ENCODE measurements around the gene CSTF2T. TPM values are rescaled to one million over a fixed set of nuclear protein-coding genes. Genes with fewer than 3 reads are reported as not detected.
A peak's percentile ranks its signal among the peaks of the same experiment; 100 is the strongest.

The CSTF2T gene
- total and polyA plus RNA-seq, 5 donors from 2014 or later, result 14.3 to 30.2 (median 16.4) TPM

GRCh38 chr10:51729822-51730555 is 30.6 kb upstream of the CSTF2T start:
- H3K4me1 ChIP-seq (ENCODE audit: control insufficient read depth, insufficient read depth, low read length, poor library complexity, severe bottlenecking), result no peaks in the 10 kb centered on the region
- Mint-ChIP-seq H3K4me3 (no peak overlapping the region), H3K27me3 (peaks cover 9% of the 10 kb centered on the region), H3K27ac (no peak overlapping the region), H3K9me3 (no peaks in the 10 kb centered on the region), H3K4me1 (no peaks in the 10 kb centered on the region), H3K36me3 (no peaks in the 10 kb centered on the region)
- H3K4me3 ChIP-seq (ENCODE audit: low read depth, low read length), result no peak overlapping the region
- no peak for DNase-seq
- H3K9me3 ChIP-seq (ENCODE audit: control insufficient read depth in 2 of 2, low read length in 2 of 2), result no peaks in the 10 kb centered on the region
- H3K27me3 ChIP-seq (ENCODE audit: control insufficient read depth, insufficient read depth, low read length), result no peaks in the 10 kb centered on the region
- ATAC-seq (ENCODE audit: low read depth in 2 of 2), result no peak
- H3K27ac ChIP-seq (ENCODE audit: insufficient read depth, low read length, poor library complexity, severe bottlenecking), result no peak overlapping the region
- H3K36me3 ChIP-seq (ENCODE audit: control insufficient read depth, insufficient read depth, low read length), result no peaks in the 10 kb centered on the region

GRCh38 chr10:51724038-51724437 is 24.6 kb upstream of the CSTF2T start:
- no peaks in the 10 kb centered on the region for H3K4me1 ChIP-seq (ENCODE audit: control insufficient read depth, insufficient read depth, low read length, poor library complexity, severe bottlenecking)
- Mint-ChIP-seq H3K9me3 (peaks cover 0 to 2% (median 0%) of the 10 kb centered on the region in 7 donors), H3K27ac (no peak overlapping the region), H3K27me3 (peaks cover under 1% of the 10 kb centered on the region), H3K4me3 (no peak overlapping the region), H3K36me3 (no peaks in the 10 kb centered on the region), H3K4me1 (no peaks in the 10 kb centered on the region)
- H3K36me3 ChIP-seq (ENCODE audit: control insufficient read depth, insufficient read depth, low read length), result no peaks in the 10 kb centered on the region
- no peaks in the 10 kb centered on the region for H3K27me3 ChIP-seq (ENCODE audit: control insufficient read depth, insufficient read depth, low read length)
- H3K4me3 ChIP-seq (ENCODE audit: low read depth, low read length), result no peak overlapping the region
- H3K9me3 ChIP-seq (ENCODE audit: control insufficient read depth in 2 of 2, low read length in 2 of 2), result no peaks in the 10 kb centered on the region
- DNase-seq, result no peak
- H3K27ac ChIP-seq (ENCODE audit: insufficient read depth, low read length, poor library complexity, severe bottlenecking), result no peak overlapping the region
- no peak for ATAC-seq (ENCODE audit: low read depth in 2 of 2)

- no peaks in the 10 kb centered on the region for H3K4me1 Mint-ChIP-seq
- no peaks in the 10 kb centered on the region for H3K36me3 Mint-ChIP-seq
- Histone ChIP-seq H3K27me3 (ENCODE audit: control insufficient read depth, insufficient read depth, low read length) (peaks cover 12% of the 10 kb centered on the region), H3K4me3 (ENCODE audit: low read depth, low read length) (no peak overlapping the region), H3K36me3 (ENCODE audit: control insufficient read depth, insufficient read depth, low read length) (no peaks in the 10 kb centered on the region), H3K9me3 (ENCODE audit: control insufficient read depth in 2 of 2, low read length in 2 of 2) (no peaks in the 10 kb centered on the region), H3K4me1 (ENCODE audit: control insufficient read depth, insufficient read depth, low read length, poor library complexity, severe bottlenecking) (no peaks in the 10 kb centered on the region), H3K27ac (ENCODE audit: insufficient read depth, low read length, poor library complexity, severe bottlenecking) (no peak overlapping the region)
- no peak overlapping the region for H3K27ac Mint-ChIP-seq
- H3K4me3 Mint-ChIP-seq, result no peak overlapping the region
- H3K9me3 Mint-ChIP-seq, result peaks cover 0 to 2% (median 0%) of the 10 kb centered on the region in 7 donors
- no peak for ATAC-seq (ENCODE audit: low read depth in 2 of 2)
- DNase-seq, result no peak
- peaks cover 10% of the 10 kb centered on the region for H3K27me3 Mint-ChIP-seq
These were observed 19.5 kb upstream of the CSTF2T start for GRCh38 chr10:51718804-51719291.

GRCh38 chr10:51716981-51717380 is 17.6 kb upstream of the CSTF2T start:
- DNase-seq (no peak), ATAC-seq (ENCODE audit: low read depth in 2 of 2) (no peak)
- no peaks in the 10 kb centered on the region for H3K36me3 Mint-ChIP-seq
- H3K9me3 ChIP-seq (ENCODE audit: control insufficient read depth in 2 of 2, low read length in 2 of 2), result no peaks in the 10 kb centered on the region
- H3K4me3 Mint-ChIP-seq, result no peak overlapping the region
- no peak overlapping the region for H3K27ac Mint-ChIP-seq
- H3K4me1 ChIP-seq (ENCODE audit: control insufficient read depth, insufficient read depth, low read length, poor library complexity, severe bottlenecking), result no peaks in the 10 kb centered on the region
- H3K4me1 Mint-ChIP-seq, result no peaks in the 10 kb centered on the region
- H3K27me3 ChIP-seq (ENCODE audit: control insufficient read depth, insufficient read depth, low read length), result peaks cover 12% of the 10 kb centered on the region
- H3K27me3 Mint-ChIP-seq, result peaks cover 13% of the 10 kb centered on the region
- no peak overlapping the region for H3K4me3 ChIP-seq (ENCODE audit: low read depth, low read length)
- no peak overlapping the region for H3K27ac ChIP-seq (ENCODE audit: insufficient read depth, low read length, poor library complexity, severe bottlenecking)
- H3K9me3 Mint-ChIP-seq, result no peaks in the 10 kb centered on the region
- H3K36me3 ChIP-seq (ENCODE audit: control insufficient read depth, insufficient read depth, low read length), result no peaks in the 10 kb centered on the region

GRCh38 chr10:51711519-51711891 is 12.1 kb upstream of the CSTF2T start:
- Mint-ChIP-seq H3K27me3 (peaks cover 11% of the 10 kb centered on the region), H3K36me3 (no peaks in the 10 kb centered on the region), H3K4me3 (no peak overlapping the region), H3K9me3 (no peaks in the 10 kb centered on the region), H3K4me1 (peaks cover 0 to 5% (median 2%) of the 10 kb centered on the region in 4 donors), H3K27ac (no peak overlapping the region)
- DNase-seq, result no peak
- no peak for ATAC-seq (ENCODE audit: low read depth in 2 of 2)
- no peak overlapping the region for H3K27ac ChIP-seq (ENCODE audit: insufficient read depth, low read length, poor library complexity, severe bottlenecking)
- no peaks in the 10 kb centered on the region for H3K9me3 ChIP-seq (ENCODE audit: control insufficient read depth in 2 of 2, low read length in 2 of 2)
- H3K27me3 ChIP-seq (ENCODE audit: control insufficient read depth, insufficient read depth, low read length), result peaks cover 12% of the 10 kb centered on the region
- no peak overlapping the region for H3K4me3 ChIP-seq (ENCODE audit: low read depth, low read length)
- H3K4me1 ChIP-seq (ENCODE audit: control insufficient read depth, insufficient read depth, low read length, poor library complexity, severe bottlenecking), result no peaks in the 10 kb centered on the region
- no peaks in the 10 kb centered on the region for H3K36me3 ChIP-seq (ENCODE audit: control insufficient read depth, insufficient read depth, low read length)

GRCh38 chr10:51709324-51709972 is 10.1 kb upstream of the CSTF2T start:
- Histone ChIP-seq H3K27ac (ENCODE audit: insufficient read depth, low read length, poor library complexity, severe bottlenecking) (no peak overlapping the region), H3K4me1 (ENCODE audit: control insufficient read depth, insufficient read depth, low read length, poor library complexity, severe bottlenecking) (no peaks in the 10 kb centered on the region), H3K27me3 (ENCODE audit: control insufficient read depth, insufficient read depth, low read length) (peaks cover 2% of the 10 kb centered on the region), H3K36me3 (ENCODE audit: control insufficient read depth, insufficient read depth, low read length) (no peaks in the 10 kb centered on the region), H3K9me3 (ENCODE audit: control insufficient read depth in 2 of 2, low read length in 2 of 2) (no peaks in the 10 kb centered on the region), H3K4me3 (ENCODE audit: low read depth, low read length) (no peak overlapping the region)
- no peaks in the 10 kb centered on the region for H3K36me3 Mint-ChIP-seq
- H3K27me3 Mint-ChIP-seq, result peaks cover 21% of the 10 kb centered on the region
- H3K4me3 Mint-ChIP-seq, result no peak overlapping the region
- H3K27ac Mint-ChIP-seq, result no peak overlapping the region
- DNase-seq, result no peak
- peaks cover 0 to 5% (median 2%) of the 10 kb centered on the region in 4 donors for H3K4me1 Mint-ChIP-seq
- no peaks in the 10 kb centered on the region for H3K9me3 Mint-ChIP-seq
- ATAC-seq (ENCODE audit: low read depth in 2 of 2), result no peak

GRCh38 chr10:51708609-51709008 is 9.2 kb upstream of the CSTF2T start:
- H3K9me3 ChIP-seq (ENCODE audit: control insufficient read depth in 2 of 2, low read length in 2 of 2), result no peaks in the 10 kb centered on the region
- H3K36me3 Mint-ChIP-seq, result no peaks in the 10 kb centered on the region
- H3K4me3 ChIP-seq (ENCODE audit: low read depth, low read length), result no peak overlapping the region
- ATAC-seq (ENCODE audit: low read depth in 2 of 2), result no peak
- H3K27ac ChIP-seq (ENCODE audit: insufficient read depth, low read length, poor library complexity, severe bottlenecking), result no peak overlapping the region
- H3K36me3 ChIP-seq (ENCODE audit: control insufficient read depth, insufficient read depth, low read length), result no peaks in the 10 kb centered on the region
- DNase-seq, result no peak
- peak overlapping the region in 1 of 3 donors; percentile 34 for H3K27ac Mint-ChIP-seq
- no peaks in the 10 kb centered on the region for H3K9me3 Mint-ChIP-seq
- peaks cover 25% of the 10 kb centered on the region for H3K27me3 Mint-ChIP-seq
- peaks cover 0 to 5% (median 2%) of the 10 kb centered on the region in 4 donors for H3K4me1 Mint-ChIP-seq
- no peaks in the 10 kb centered on the region for H3K4me1 ChIP-seq (ENCODE audit: control insufficient read depth, insufficient read depth, low read length, poor library complexity, severe bottlenecking)
- no peaks in the 10 kb centered on the region for H3K27me3 ChIP-seq (ENCODE audit: control insufficient read depth, insufficient read depth, low read length)
- no peak overlapping the region for H3K4me3 Mint-ChIP-seq
